GM13977 (cell line): ENCODE data around the gene GPX4.

Experiments used
- DNase-seq: peaks from one replicate; pipeline ENCODE4 v3.0.0; 2012; ENCODE audit warnings: low spot score
- in situ Hi-C: fragments of 300-500 bp; cut with MboI; formaldehyde crosslinking; loops from one replicate; pipeline ENCODE4 v1.12.0; 2022; ENCODE audit warnings: low sequenced_read_pairs, low pct_unique_long_range_greater_than_20kb, mixed read lengths, inconsistent platforms; ENCODE audit not compliant: unreplicated experiment
- TF ChIP-seq, protein P1 (sequence below): IDR thresholded peaks from 2 replicates; pipeline ENCODE4 v1.5.1; 2012; ENCODE audit warnings: mild to moderate bottlenecking, control low read depth; ENCODE audit not compliant: insufficient read depth; ENCODE audit errors: extremely low read depth, missing control alignments

The GPX4 gene

DNA sequence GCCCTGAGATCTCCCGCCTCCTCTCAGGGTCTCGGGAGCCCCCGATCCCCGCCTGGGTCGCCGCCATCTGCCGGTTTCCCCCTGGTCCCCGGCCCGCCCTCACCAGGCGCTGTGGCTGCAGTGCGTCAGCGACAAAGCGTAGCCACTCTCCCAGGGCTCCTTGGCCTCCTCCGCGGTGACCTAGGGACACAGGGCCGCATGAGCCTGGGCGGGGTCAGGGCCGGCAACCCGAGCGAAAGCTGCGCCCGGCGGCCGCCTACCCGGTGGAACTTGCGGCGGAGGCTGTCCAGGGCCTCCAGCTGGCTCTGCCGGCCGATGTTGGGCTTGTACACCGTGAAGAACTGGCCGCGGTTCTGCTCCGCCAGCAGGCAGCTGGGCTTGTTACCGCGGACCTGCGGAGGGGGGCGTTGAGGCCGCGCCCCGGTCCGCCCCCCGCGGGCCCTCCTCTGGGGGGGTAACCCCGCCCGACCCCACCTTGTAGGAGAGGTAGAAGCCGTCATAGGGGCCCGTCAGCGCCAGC, 5.3 kb downstream of the GPX4 start:
- TF ChIP-seq, protein P1, sequence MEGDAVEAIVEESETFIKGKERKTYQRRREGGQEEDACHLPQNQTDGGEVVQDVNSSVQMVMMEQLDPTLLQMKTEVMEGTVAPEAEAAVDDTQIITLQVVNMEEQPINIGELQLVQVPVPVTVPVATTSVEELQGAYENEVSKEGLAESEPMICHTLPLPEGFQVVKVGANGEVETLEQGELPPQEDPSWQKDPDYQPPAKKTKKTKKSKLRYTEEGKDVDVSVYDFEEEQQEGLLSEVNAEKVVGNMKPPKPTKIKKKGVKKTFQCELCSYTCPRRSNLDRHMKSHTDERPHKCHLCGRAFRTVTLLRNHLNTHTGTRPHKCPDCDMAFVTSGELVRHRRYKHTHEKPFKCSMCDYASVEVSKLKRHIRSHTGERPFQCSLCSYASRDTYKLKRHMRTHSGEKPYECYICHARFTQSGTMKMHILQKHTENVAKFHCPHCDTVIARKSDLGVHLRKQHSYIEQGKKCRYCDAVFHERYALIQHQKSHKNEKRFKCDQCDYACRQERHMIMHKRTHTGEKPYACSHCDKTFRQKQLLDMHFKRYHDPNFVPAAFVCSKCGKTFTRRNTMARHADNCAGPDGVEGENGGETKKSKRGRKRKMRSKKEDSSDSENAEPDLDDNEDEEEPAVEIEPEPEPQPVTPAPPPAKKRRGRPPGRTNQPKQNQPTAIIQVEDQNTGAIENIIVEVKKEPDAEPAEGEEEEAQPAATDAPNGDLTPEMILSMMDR: no peak
- no peak for DNase-seq
- in situ Hi-C loops: no loop called here

DNA sequence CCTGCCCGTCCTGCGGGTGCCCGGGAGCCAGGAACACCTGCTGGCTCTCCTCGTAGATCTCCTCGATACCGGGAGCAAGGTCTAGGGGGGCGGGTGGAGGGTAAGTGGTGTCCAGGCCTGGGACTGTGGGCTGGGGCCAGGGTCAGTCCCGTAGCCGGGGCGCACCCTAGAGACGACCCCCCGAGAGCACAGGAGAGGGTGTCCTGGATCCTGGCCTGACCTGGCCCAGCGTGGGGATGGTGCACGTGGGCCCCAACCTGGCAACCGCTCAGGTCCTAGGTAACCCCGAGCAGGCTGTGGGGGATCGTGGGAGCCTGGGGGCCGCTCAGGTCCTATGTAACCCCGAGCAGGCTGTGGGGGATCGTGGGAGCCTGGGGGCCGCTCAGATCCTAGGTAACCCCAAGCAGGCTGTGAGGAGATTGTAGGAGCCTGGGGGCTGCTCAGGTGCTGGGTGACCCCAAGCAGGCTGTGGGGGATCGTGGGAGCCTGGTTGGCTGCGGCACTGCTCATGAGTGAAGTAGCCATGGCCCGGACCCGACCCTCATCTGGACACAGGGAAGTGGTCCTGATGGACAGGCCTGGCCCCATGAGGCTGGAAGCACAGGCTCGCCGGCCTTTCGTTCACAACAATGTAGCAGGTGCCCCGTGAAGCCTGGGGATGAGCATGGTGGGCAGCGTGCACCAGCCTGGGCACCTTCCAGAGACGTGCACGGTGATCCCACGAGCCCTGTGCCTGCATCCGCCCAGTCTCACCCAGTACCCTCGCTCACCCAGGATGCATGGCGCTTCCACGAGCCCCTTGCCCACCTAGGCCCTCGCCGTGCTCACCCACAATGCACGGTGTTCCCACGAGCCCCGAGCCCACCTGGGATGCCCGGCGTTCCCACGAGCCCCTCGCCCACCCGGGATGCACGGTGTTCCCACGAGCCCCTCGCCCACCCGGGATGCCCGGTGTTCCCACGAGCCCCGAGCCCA, 6.2 kb downstream of the GPX4 start:
- in situ Hi-C loops: loop anchor here (10.0 kb wide), 1 partner anchor 85 kb away; no protein-coding TSS in a partner anchor
- no peak for DNase-seq
- TF ChIP-seq, protein P1: no peak

DNA sequence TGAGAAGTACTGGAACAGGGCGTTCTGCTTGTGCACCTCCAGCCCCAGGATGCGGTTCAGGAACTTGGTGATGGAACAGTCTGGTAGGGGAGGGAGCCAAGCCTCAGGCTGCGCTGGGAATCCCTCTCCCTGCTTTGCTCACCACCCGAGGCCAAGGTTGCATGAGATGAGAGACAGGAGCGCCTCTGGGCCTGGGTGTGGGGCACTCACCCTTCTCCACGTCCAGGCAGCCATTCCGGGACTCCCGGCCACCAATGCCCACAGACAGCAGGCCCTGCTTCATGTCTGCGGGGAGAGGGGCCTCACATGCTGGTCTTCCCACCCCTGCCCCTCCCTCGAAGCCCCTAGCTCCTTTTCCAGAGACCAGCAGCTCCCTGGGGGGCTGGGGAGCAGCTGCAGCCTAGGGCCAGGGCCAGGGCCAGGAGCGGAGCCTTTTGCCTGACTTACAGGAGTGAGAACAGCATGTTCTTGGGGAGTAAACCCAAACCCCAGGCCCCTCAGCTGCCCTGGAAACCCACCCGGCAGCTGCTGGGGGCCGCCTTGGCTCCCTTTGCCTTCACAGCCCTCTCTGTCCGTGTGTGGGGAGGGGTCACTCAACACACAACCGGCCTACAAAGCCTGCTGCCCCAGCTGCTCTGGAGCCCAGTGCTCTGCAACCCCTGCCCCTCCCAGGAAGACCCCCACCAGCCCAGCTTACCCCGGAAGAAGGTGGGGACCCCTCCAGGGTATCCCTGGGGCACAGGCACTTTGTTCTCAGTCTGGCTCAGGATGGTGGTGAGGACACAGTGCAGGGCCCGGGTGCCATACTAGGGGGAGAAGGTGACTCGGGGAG, 7.2 kb downstream of the GPX4 start:
- no peak for DNase-seq
- in situ Hi-C loops: loop anchor here (10.0 kb wide), 1 partner anchor 84 kb away; no protein-coding TSS in a partner anchor
- TF ChIP-seq, protein P1: no peak

DNA sequence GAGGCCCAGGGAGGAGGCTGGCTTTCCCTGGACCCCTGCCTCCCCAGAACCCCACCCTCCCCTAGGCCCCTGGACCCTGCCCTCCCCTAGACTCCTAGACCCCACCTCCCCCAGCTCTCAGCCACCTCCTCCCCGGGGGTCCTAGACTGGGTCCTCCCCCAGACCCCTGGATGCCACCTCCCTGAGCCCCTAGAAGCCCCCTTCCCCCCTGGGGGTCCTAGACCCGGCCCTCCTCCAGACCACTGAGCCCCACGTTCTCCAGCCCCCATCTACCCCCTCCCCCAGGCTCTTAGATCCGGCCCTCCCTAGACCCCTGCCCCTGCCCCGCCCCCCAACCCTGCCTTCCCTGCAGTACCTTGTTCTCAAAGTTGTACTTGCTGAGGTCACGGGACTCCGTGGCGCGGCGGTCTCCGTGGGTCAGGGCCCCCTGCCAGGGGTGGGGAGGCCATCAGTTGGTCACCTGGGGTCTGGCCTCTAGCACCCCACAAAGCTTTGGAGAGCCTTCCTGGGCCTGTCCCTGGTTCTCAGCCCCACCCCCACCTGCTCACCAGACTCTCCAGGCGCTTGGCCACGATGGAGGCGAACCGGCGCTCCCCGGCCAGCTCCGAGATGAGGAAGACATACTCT, 8.0 kb downstream of the GPX4 start:
- in situ Hi-C loops: loop anchor here (10.0 kb wide), 1 partner anchor 83 kb away; no protein-coding TSS in a partner anchor
- no peak for DNase-seq
- TF ChIP-seq, protein P1: no peak

DNA sequence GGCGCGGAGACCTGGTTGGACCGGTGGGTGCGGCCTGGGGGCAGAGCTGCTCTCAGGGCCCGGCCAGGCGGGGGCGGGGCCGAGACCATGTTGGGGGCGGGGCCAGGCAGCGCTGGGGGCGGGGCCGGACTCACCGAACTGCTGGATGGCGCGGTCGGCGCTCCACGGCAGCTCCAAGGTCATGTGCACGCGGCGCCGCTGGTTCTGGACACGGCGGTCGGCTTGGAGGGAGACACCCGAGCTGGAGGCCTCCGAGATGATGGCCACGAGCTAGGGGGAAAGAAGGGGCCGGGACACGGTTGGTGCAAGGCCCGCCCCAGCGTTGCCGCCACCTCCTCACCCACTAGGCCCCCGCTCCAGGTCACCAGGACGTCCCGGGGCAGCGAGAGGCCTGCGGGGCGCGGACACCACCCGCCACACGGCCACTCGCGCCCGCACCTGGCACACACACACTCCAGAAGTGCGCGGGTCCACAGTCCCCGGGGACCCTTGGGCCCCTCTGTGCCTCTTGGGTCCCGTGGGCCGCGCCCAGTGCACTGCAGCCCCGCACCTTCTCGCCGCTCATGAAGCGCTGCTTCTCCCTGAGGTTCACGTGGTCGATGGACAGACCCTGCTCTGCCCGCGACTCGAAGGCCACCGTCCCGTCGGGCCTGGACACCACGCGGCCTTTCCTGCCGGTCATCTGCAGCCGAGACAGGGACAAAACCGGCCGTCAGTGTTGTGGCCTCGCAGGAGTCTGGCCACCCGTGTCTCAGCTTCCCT, 8.7 kb downstream of the GPX4 start:
- no peak for DNase-seq
- in situ Hi-C loops: loop anchor here (10.0 kb wide), 1 partner anchor 82 kb away; no protein-coding TSS in a partner anchor
- TF ChIP-seq, protein P1: no peak
